ENCODE results near the gene CCNL1. TPM values are rescaled to one million over a fixed set of nuclear protein-coding genes. Genes with fewer than 3 reads are reported as not detected.

The CCNL1 gene
- total RNA-seq, 1 donor from 2014 or later: 132 TPM

GRCh38 chr3:157132936-157133335, 27.0 kb downstream of the CCNL1 start:
- TF ChIP-seq CTCF (IDR thresholded peaks at IDR 0.05; ENCODE audit: unreplicated experiment): no peak
- DNase-seq (ENCODE audit: low spot score): no peak
- H3K27me3 Mint-ChIP-seq (ENCODE audit: unreplicated experiment): peaks cover 4% of the 10 kb centered on the region
- no peak overlapping the region for H3K4me3 Mint-ChIP-seq (ENCODE audit: unreplicated experiment)
- no peaks in the 10 kb centered on the region for H3K36me3 Mint-ChIP-seq (ENCODE audit: low read depth, unreplicated experiment)
- no peaks in the 10 kb centered on the region for H3K9me3 Mint-ChIP-seq (ENCODE audit: unreplicated experiment)
- H3K4me1 Mint-ChIP-seq (ENCODE audit: unreplicated experiment): peaks cover 40% of the 10 kb centered on the region
- H3K27ac Mint-ChIP-seq (ENCODE audit: unreplicated experiment): peak overlapping the region; percentile 84

- no peaks in the 10 kb centered on the region for H3K36me3 Mint-ChIP-seq (ENCODE audit: low read depth, unreplicated experiment)
- peaks cover 4% of the 10 kb centered on the region for H3K27me3 Mint-ChIP-seq (ENCODE audit: unreplicated experiment)
- peak overlapping the region; percentile 27 for H3K27ac Mint-ChIP-seq (ENCODE audit: unreplicated experiment)
- H3K9me3 Mint-ChIP-seq (ENCODE audit: unreplicated experiment): no peaks in the 10 kb centered on the region
- TF ChIP-seq CTCF (IDR thresholded peaks at IDR 0.05; ENCODE audit: unreplicated experiment): no peak
- DNase-seq (ENCODE audit: low spot score): no peak
- H3K4me1 Mint-ChIP-seq (ENCODE audit: unreplicated experiment): peaks cover 40% of the 10 kb centered on the region
- no peak overlapping the region for H3K4me3 Mint-ChIP-seq (ENCODE audit: unreplicated experiment)
Measured at GRCh38 chr3:157132341-157132740, 27.6 kb downstream of the CCNL1 start.

GRCh38 chr3:157131861-157132260, 28.1 kb downstream of the CCNL1 start:
- Mint-ChIP-seq H3K9me3 (ENCODE audit: unreplicated experiment) (no peaks in the 10 kb centered on the region), H3K4me1 (ENCODE audit: unreplicated experiment) (peaks cover 40% of the 10 kb centered on the region), H3K4me3 (ENCODE audit: unreplicated experiment) (no peak overlapping the region), H3K27me3 (ENCODE audit: unreplicated experiment) (peaks cover 4% of the 10 kb centered on the region), H3K27ac (ENCODE audit: unreplicated experiment) (peak overlapping the region; percentile 27), H3K36me3 (ENCODE audit: low read depth, unreplicated experiment) (no peaks in the 10 kb centered on the region)
- no peak for TF ChIP-seq CTCF (IDR thresholded peaks at IDR 0.05; ENCODE audit: unreplicated experiment)
- no peak for DNase-seq (ENCODE audit: low spot score)

GRCh38 chr3:157130467-157131251, 29.3 kb downstream of the CCNL1 start:
- no peaks in the 10 kb centered on the region for H3K9me3 Mint-ChIP-seq (ENCODE audit: unreplicated experiment)
- peak overlapping the region; percentile 97 for H3K27ac Mint-ChIP-seq (ENCODE audit: unreplicated experiment)
- DNase-seq (ENCODE audit: low spot score): peak; percentile 79
- H3K4me3 Mint-ChIP-seq (ENCODE audit: unreplicated experiment): peak overlapping the region; percentile 15
- peaks cover 40% of the 10 kb centered on the region for H3K4me1 Mint-ChIP-seq (ENCODE audit: unreplicated experiment)
- H3K27me3 Mint-ChIP-seq (ENCODE audit: unreplicated experiment): peaks cover 9% of the 10 kb centered on the region
- peak; percentile 86 for TF ChIP-seq CTCF (IDR thresholded peaks at IDR 0.05; ENCODE audit: unreplicated experiment)
- no peaks in the 10 kb centered on the region for H3K36me3 Mint-ChIP-seq (ENCODE audit: low read depth, unreplicated experiment)

DNA sequence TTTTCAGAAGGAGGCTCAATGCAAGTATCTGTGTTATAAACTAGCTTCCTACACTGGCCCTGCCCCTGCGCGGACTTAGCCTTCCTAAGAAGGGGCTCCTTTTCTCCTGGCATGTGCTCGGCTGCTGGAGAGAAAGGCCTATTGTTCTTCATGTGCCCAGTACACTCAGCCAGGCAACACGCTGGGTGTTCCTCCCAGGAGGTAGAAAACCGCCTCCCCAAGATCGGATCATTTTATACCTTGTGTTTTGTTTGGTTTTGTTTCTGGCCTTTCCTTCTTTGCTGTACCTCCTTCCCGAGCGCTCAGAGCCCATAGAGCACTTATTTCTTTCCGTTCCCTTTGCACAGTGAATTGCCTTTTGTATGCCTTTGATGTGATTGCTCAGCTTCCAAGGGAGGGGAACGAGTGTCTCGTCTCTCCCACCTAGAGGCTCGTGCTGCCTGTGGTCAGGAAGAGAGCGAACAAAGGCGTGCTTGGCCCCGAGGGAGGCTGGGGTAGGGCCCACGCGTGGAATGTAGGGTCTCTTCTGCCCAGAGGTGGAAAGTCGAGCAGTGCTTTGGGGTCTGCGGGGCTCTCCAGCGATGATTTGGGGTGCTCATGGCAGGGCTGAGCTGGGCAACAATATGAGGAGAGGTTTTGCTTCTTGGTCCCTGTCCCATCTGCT, 30.0 kb downstream of the CCNL1 start:
- no peaks in the 10 kb centered on the region for H3K36me3 Mint-ChIP-seq (ENCODE audit: low read depth, unreplicated experiment)
- H3K4me1 Mint-ChIP-seq (ENCODE audit: unreplicated experiment): peaks cover 40% of the 10 kb centered on the region
- no peaks in the 10 kb centered on the region for H3K9me3 Mint-ChIP-seq (ENCODE audit: unreplicated experiment)
- H3K4me3 Mint-ChIP-seq (ENCODE audit: unreplicated experiment): peak overlapping the region; percentile 27
- TF ChIP-seq CTCF (IDR thresholded peaks at IDR 0.05; ENCODE audit: unreplicated experiment): no peak
- peaks cover 9% of the 10 kb centered on the region for H3K27me3 Mint-ChIP-seq (ENCODE audit: unreplicated experiment)
- DNase-seq (ENCODE audit: low spot score): peak; percentile 34
- peak overlapping the region; percentile 97 for H3K27ac Mint-ChIP-seq (ENCODE audit: unreplicated experiment)
